NCI-H128 (cell line): ENCODE data around the gene MOB3B.
"Not testable (repeated sequence)": the region's sequence is repeated elsewhere in the genome, so short reads cannot be mapped to it uniquely, and the experiment has no call there.

Source experiments
- DNase-seq: peaks from one replicate; lab custom pipeline; 2025; ENCODE audit not compliant: unreplicated experiment; lab: John Stamatoyannopoulos, UW

The MOB3B gene

DNA sequence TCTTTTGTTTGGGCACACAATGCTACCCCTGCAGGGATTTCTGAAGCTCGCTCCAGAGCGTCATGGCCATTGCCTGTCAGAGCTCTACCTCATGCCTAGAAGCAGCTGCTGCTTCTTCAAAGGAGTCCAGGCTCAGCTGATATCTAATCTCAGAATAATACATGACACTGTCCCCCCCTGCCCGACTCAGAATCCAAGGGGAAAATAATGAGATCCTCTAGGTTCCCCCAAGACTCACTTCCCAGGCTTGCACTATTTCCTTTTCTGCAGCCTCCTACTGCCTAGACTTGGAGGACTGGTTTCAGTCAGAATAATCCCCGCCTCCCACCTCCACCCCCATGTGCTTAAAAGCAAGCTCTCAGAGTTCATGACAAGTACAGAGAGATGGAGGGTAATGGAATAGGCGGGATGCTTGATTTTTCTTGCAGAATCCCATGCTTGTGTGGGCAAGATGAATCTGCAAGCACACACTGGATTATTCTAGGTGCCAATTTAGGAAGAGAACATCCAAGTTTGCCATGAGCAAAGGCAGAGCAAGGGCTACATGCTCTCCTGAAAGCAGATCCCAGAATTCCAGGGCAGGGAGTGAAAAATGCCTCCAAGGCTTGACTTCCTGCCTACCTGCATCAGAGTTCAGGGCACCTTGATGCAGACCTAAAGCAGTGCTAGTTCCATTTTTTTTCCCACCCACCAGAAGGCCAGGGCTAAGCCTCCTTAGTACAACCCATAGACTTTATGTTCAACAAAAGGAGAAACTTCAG lies 102.9 kb downstream of the MOB3B start:
- no peak for DNase-seq

GRCh38 chr9:27425827-27426510 lies 103.6 kb downstream of the MOB3B start:
- no peak for DNase-seq

DNA sequence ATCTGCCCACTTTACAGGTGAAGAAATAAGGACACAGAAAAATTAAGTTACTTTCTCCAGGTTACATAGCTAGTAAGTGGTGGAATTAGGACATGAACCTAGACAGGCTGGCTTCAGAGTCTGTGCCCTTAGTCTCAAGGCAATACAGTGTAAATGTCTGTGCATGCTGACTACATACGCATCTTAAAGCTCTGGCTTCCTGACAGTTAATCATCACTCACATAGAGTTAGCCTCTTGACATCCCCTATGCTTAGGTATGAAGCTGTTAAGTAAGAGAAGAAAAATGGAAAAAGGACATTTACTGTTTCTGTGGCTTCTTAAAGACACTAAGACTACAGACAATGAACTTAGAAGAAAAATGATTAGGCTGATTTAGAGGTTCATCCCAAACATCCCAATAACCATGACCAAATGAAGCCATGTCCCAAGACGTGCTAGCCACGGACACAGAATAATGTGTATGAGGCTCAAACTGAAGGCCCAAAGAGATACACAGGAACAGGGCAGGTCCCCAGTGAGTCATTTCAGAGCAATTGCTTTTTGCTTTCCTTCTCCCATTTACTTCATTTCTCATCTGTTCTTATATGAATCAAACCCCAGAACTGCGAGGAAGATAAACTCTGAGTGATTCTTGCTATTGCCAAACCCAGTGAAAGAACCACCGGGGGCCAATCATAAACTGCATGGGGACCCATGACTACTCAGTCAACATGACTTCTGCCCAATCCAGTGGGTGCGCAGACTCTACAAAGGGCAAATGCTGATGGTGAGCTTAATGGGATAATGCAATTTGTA lies 105.5 kb downstream of the MOB3B start:
- DNase-seq, result no peak

DNA sequence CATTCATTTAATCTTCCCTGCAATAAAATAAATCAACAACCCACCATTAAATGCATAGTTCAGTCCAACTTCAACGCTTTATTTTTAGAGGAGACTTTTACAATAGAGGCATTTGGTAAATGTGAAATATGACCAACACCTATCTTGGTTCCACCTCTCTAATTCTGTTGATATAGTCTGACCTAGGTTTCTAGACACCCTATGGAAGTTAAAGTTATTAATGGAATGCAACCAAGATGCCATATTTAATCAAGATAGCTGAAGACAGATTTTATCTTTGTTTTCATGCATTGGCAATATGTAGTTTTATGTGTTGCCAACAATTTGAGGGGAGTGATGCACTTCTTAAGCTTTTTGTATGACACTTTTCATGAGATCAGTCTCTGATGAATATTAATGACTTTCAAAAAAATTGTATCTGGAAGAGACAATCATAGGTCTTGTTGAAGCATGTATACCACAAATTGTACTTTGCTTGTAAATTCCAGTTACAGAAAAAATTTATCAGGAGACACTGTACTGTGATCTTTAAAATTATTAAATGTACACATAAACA lies 107.3 kb downstream of the MOB3B start:
- DNase-seq, result no peak

- DNase-seq, result no peak
Observed at GRCh38 chr9:27421577-27421976, 108.0 kb downstream of the MOB3B start.

- DNase-seq, result not testable (repeated sequence)
Observed at GRCh38 chr9:27419558-27419957, 110.1 kb downstream of the MOB3B start.

GRCh38 chr9:27414220-27414761 lies 115.3 kb downstream of the MOB3B start:
- DNase-seq, result no peak

GRCh38 chr9:27413511-27414219 lies 115.9 kb downstream of the MOB3B start:
- DNase-seq, result no peak

GRCh38 chr9:27412963-27413362 lies 116.7 kb downstream of the MOB3B start:
- no peak for DNase-seq

DNA sequence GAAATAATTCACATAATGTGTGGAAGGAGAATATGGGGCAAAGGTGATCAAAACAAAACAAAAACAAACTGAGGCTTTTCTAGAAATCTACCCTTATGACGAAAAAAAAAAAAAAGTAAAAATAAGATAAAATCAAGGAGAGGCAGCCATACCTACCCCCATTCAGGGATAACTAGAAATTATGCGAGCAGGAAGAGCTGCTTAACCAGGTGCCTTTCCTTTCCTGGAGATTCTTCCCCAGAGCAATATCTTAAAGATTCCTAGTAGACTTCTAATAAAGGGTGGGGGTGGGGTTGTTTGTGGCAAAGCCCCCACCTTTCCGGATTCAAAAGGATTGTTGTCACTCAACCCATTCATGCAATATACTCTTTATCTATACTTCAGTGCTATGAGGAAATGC lies 117.5 kb downstream of the MOB3B start:
- DNase-seq, result no peak

GRCh38 chr9:27408482-27408881 lies 121.1 kb downstream of the MOB3B start:
- no peak for DNase-seq

GRCh38 chr9:27408001-27408400 lies 121.6 kb downstream of the MOB3B start:
- no peak for DNase-seq

- DNase-seq, result no peak
Observed at GRCh38 chr9:27407491-27407890, 122.1 kb downstream of the MOB3B start.

- no peak for DNase-seq
Observed at GRCh38 chr9:27404661-27405060, 125.0 kb downstream of the MOB3B start.

DNA sequence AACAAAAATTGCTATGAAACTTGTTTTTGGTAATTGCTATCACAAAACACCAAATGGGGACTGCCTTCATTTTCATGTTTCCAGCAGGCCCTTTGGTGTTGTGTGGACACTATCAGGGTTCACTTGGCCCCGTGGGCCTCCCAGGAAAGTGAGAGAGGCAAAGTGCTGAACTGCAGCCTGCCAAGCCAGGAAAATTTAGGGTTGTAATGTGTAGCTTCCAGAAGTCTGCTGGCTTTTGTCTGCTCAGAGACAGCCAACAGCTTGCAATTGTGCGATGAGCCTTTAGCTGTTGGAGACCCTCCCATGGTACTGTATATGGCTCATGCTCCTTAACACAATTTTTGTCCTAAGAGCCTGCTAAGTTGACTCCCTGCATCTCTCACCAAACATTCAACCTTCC lies 127.0 kb downstream of the MOB3B start:
- no peak for DNase-seq

DNA sequence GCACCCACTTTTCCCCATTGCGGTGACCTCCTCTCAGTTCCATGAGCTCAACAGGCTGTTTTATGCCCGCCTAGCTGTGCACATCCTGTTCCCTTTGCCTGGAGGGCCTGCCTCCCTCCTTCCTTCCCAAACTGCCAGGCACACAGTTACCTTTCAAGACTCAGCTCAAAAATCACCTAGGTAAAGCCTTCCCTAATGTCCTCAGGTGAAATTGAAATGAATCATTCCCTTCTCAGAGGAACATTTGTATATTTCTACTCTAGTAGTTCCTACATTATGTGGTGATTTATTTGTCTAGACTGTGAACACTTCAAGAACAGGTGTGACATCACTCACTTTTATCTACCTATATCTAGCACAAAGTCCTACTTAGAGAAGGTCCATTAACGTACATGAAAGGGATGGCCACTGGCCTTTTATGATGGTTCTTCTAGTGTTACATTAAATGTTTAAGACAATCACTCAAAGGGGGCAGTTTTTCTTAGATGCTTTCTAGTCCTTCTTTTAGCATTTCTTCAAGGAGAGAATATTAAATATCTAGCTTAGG lies 129.2 kb downstream of the MOB3B start:
- no peak for DNase-seq

GRCh38 chr9:27398982-27399653 lies 130.5 kb downstream of the MOB3B start:
- DNase-seq, result peak; percentile 11

- DNase-seq, result no peak
Observed at GRCh38 chr9:27396495-27396894, 133.1 kb downstream of the MOB3B start.

DNA sequence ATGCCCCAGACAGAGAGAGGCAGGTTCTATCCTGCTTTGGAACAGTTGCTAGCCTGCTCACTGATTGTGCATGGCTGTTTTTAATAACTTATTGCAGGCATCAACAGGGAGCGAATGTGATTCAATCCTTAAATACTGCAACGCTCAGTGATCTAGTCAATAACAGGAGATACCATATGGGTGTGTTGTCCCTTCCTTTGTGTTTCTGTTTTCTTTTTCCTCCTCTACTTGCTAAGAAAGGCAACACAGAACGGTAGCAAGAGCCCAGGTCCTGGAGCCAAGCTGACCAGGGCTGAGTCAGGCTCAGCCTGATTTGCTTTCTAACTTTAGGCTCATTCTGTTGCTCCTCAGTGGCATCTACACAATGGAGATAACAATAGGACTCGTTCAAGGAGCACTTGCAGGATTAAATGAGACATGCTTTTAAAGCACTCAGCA lies 134.1 kb downstream of the MOB3B start:
- DNase-seq, result peak; percentile 40

GRCh38 chr9:27394826-27395201 lies 134.8 kb downstream of the MOB3B start:
- DNase-seq, result no peak
